Gastrocnemius medialis (tissue), 4 donors: ENCODE measurements around the gene PDGFC. TPM values are rescaled to one million over a fixed set of nuclear protein-coding genes. Genes with fewer than 3 reads are reported as not detected.

Experiments
- ATAC-seq, 2 donors: fragments of 150-250 bp; one replicate each; pipeline ENCODE4 v1.9.1; 2016
- DNase-seq, 2 donors: peaks; one replicate each; pipeline ENCODE4 v3.0.0-alpha.2; 2019
- H3K27ac ChIP-seq, 4 donors: fragments of 200-600 bp; sonication (generic); 1 replicate in 1 of 4; 2 replicates in 3 of 4; pipeline ENCODE4 v1.5.1; 2016 to 2018; ENCODE audit warnings: mild to moderate bottlenecking in 2 of 4, moderate library complexity in 1 of 4
- H3K27me3 ChIP-seq, 3 donors: fragments of 200-600 bp; sonication (generic) in 2 of 3; 1 replicate in 1 of 3; 2 replicates in 2 of 3; pipeline versions ENCODE4 v1.5.1 to v1.6.0; 2016 to 2019; ENCODE audit warnings: mild to moderate bottlenecking in 1 of 3, moderate library complexity in 1 of 3
- H3K36me3 ChIP-seq, 2 donors: fragments of 200-600 bp; sonication (generic) in 1 of 2; one replicate each; pipeline ENCODE4 v1.5.1; 2017 to 2018
- H3K4me1 ChIP-seq, 2 donors: fragments of 200-600 bp; sonication (generic) in 1 of 2; one replicate each; pipeline ENCODE4 v1.5.1; 2016 to 2017; ENCODE audit warnings: mild to moderate bottlenecking in 2 of 2
- H3K4me3 ChIP-seq, 4 donors: fragments of 200-600 bp; sonication (generic) in 3 of 4; 1 replicate in 1 of 4; 2 replicates in 3 of 4; pipeline ENCODE4 v1.5.1; 2016 to 2019; ENCODE audit warnings: mild to moderate bottlenecking in 2 of 4
- H3K9me3 ChIP-seq, 3 donors: fragments of 200-600 bp; sonication (generic) in 2 of 3; 1 replicate in 1 of 3; 2 replicates in 2 of 3; pipeline ENCODE4 v1.5.1; 2016 to 2019
- CTCF ChIP-seq, 5 experiments: fragments of 450-650 bp in 3 of 5; fragments of 200-600 bp in 2 of 5; sonication (generic) in 2 of 5; IDR thresholded peaks in 4 of 5; conservative IDR thresholded peaks in 1 of 5; 1 replicate in 4 of 5; 2 replicates in 1 of 5; pipeline ENCODE4 v1.5.1; 2016 to 2019; ENCODE audit warnings: antibody characterized with exemption in 5 of 5, mild to moderate bottlenecking in 3 of 5, moderate library complexity in 3 of 5
- POLR2A ChIP-seq, 2 donors: fragments of 450-650 bp; IDR thresholded peaks; one replicate each; pipeline ENCODE4 v1.6.1; 2017; ENCODE audit warnings: antibody characterized with exemption in 2 of 2, mild to moderate bottlenecking in 2 of 2, moderate library complexity in 2 of 2
- in situ Hi-C, 4 donors: fragments of 200-750 bp; cut with MboI; loops; one replicate each; pipeline versions ENCODE4 v1.15.0 to v1.8.0; 2017; ENCODE audit warnings: low sequenced_read_pairs in 4 of 4
- intact Hi-C: fragments of 100-400 bp; cut with DNase I; formaldehyde crosslinking; loops from one replicate; pipeline ENCODE4 v1.15.1; 2023; ENCODE audit warnings: low total_unique reads
- total RNA-seq, 4 donors: library from RNA; depleted of rRNA; stranded (reverse); fragments of >200 nt; gene quantifications; one replicate each; pipeline versions ENCODE4 v1.1.0 to v1.2.3, GENCODE V29; 2016

The PDGFC gene
- total RNA-seq, 4 donors from 2014 or later = 4.4 to 10.7 (median 6.3) TPM

- peaks cover 4 to 6% of the 10 kb centered on the region in 2 donors for H3K4me1 ChIP-seq
- H3K27me3 ChIP-seq = no peaks in the 10 kb centered on the region
- no peak overlapping the region for H3K27ac ChIP-seq
- DNase-seq = no peak
- in situ Hi-C loops (loop anchor here in 2 of 4 donors (10.0 to 25.0 kb wide), 2 partner anchors 183 to 185 kb away; partner anchors contain the start of gene PDGFC (in 1 of the 2)), intact Hi-C loops (no loop called here)
- TF ChIP-seq CTCF (IDR thresholded peaks at IDR 0.05 in 4 of 5, conservative IDR thresholded peaks at IDR 0.05 in 1 of 5) (no peak), POLR2A (IDR thresholded peaks at IDR 0.05) (no peak)
- H3K36me3 ChIP-seq = no peaks in the 10 kb centered on the region
- no peak overlapping the region for H3K4me3 ChIP-seq
- no peak for ATAC-seq
- no peaks in the 10 kb centered on the region for H3K9me3 ChIP-seq
Observed at GRCh38 chr4:156779774-156780173, 191.8 kb downstream of the PDGFC start.

DNA sequence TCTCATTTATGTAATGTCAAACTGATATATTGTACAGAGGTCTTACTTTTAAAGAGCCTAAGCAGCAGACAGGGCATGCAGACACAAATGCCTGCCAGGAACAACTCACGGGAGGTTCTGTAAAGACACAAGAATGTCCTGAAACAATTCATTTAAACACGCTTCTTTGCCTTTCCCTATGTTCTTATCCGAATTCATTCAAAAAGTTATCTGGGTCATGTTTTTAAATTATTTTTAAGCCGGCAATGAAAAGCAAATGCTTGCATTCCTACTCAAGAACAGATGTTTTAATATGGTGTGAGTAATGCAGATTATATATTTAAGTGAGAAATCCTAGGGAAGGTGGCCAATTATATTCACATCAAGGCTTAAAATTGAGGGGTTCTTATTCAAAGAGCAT is 192.6 kb downstream of the PDGFC start:
- no peak overlapping the region for H3K4me3 ChIP-seq
- H3K27me3 ChIP-seq = no peaks in the 10 kb centered on the region
- in situ Hi-C loops = loop anchor here in 2 of 4 donors (10.0 to 25.0 kb wide), 2 partner anchors 183 to 186 kb away; partner anchors contain the start of gene PDGFC (in 1 of the 2)
- TF ChIP-seq POLR2A (IDR thresholded peaks at IDR 0.05) (no peak), CTCF (IDR thresholded peaks at IDR 0.05 in 4 of 5, conservative IDR thresholded peaks at IDR 0.05 in 1 of 5) (no peak)
- ATAC-seq (no peak), DNase-seq (no peak)
- H3K36me3 ChIP-seq = no peaks in the 10 kb centered on the region
- intact Hi-C loops = no loop called here
- H3K27ac ChIP-seq = no peak overlapping the region
- no peaks in the 10 kb centered on the region for H3K9me3 ChIP-seq
- peaks cover 6 to 11% of the 10 kb centered on the region in 2 donors for H3K4me1 ChIP-seq

DNA sequence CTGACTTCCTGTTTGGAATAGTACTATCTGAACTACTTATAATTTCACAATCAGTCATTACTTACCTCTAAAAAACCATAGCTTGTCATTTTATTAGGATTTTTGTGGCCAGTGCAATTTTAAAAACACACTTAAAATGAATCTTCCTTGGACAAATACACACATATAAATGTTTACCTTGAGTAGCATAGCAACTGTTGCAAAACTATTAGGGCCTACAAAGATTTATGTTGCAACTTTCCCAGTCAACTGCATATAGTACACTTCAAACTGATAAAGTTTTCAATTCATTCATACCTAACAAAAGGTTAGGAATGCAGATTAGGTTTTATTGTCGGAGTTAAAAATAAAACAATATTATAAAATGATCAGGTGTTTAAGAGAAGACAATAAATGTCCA is 193.0 kb downstream of the PDGFC start:
- Histone ChIP-seq H3K4me1 (peaks cover 10 to 15% of the 10 kb centered on the region in 2 donors), H3K27ac (no peak overlapping the region), H3K4me3 (no peak overlapping the region), H3K36me3 (no peaks in the 10 kb centered on the region), H3K27me3 (no peaks in the 10 kb centered on the region), H3K9me3 (no peaks in the 10 kb centered on the region)
- intact Hi-C loops = no loop called here
- in situ Hi-C loops = loop anchor here in 2 of 4 donors (10.0 to 25.0 kb wide), 2 partner anchors 184 to 186 kb away; partner anchors contain the start of gene PDGFC (in 1 of the 2)
- no peak for TF ChIP-seq CTCF (IDR thresholded peaks at IDR 0.05 in 4 of 5, conservative IDR thresholded peaks at IDR 0.05 in 1 of 5)
- no peak for TF ChIP-seq POLR2A (IDR thresholded peaks at IDR 0.05)
- DNase-seq = no peak
- no peak for ATAC-seq

DNA sequence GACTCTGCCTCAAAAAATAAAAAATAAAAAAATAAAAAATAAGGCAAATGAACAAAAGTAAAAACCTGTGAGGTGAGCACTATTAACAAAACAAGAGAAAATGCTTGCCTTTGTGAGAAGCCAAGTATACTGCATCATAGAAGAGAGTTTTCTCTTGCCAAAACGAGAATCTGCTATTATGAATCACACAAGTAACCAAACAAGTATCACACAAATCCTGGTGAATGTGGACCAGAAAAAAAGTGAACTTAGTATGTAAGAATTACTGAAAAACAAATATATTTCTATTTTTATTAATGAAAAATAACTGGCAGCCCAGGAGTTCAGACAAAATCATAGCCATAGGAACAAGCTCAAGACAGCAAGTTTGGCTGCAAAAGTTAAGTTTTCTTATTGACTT is 193.5 kb downstream of the PDGFC start:
- intact Hi-C loops = no loop called here
- TF ChIP-seq POLR2A (IDR thresholded peaks at IDR 0.05) = no peak
- no peak for TF ChIP-seq CTCF (IDR thresholded peaks at IDR 0.05 in 4 of 5, conservative IDR thresholded peaks at IDR 0.05 in 1 of 5)
- Histone ChIP-seq H3K27me3 (no peaks in the 10 kb centered on the region), H3K4me3 (no peak overlapping the region), H3K9me3 (no peaks in the 10 kb centered on the region), H3K4me1 (peaks cover 14 to 20% of the 10 kb centered on the region in 2 donors), H3K36me3 (no peaks in the 10 kb centered on the region), H3K27ac (no peak overlapping the region)
- ATAC-seq (no peak), DNase-seq (no peak)
- in situ Hi-C loops = loop anchor here in 2 of 4 donors (10.0 to 25.0 kb wide), 2 partner anchors 184 to 187 kb away; partner anchors contain the start of gene PDGFC (in 1 of the 2)
